ENCODE measurements around the gene ANO7. TPM values are rescaled to one million over a fixed set of nuclear protein-coding genes. Genes with fewer than 3 reads are reported as not detected.

Gene ANO7
- total RNA-seq, 1 experiment from 2014 or later, result 0.84 TPM

GRCh38 chr2:241237047-241237446 is 48.6 kb downstream of the ANO7 start:
- ChIA-PET POLR2A (no interaction called here), CTCF (no interaction called here), RAD21 (ENCODE audit: low non-redundant PET in 1 of 2, low total read pairs in 2 of 2, uncharacterized antibody in 2 of 2, unreplicated experiment in 2 of 2) (no interaction called here)
- Histone ChIP-seq H3K36me3 (ENCODE audit: control insufficient read depth in 1 of 2, insufficient read depth in 2 of 2, low read length in 2 of 2) (peaks cover 74 to 76% of the 10 kb centered on the region in 2 experiments), H3K9ac (ENCODE audit: low read length) (no peak overlapping the region), H3K4me3 (replicated peaks in 1 of 2; ENCODE audit: low read depth in 1 of 2, low read length in 2 of 2) (no peak overlapping the region), H3K27ac (ENCODE audit: low read depth, low read length) (no peak overlapping the region), H3K27me3 (ENCODE audit: insufficient read depth, low read length) (no peaks in the 10 kb centered on the region), H2AFZ (ENCODE audit: low read depth, low read length, poor library complexity, severe bottlenecking) (no peak overlapping the region), H4K20me1 (ENCODE audit: insufficient read depth) (no peaks in the 10 kb centered on the region), H3K9me2 (ENCODE audit: insufficient read depth) (no peaks in the 10 kb centered on the region), H3K4me1 (ENCODE audit: control insufficient read depth in 1 of 2, insufficient read depth in 2 of 2, low read length in 2 of 2) (no peaks in the 10 kb centered on the region), H3K4me2 (ENCODE audit: low read length) (no peak overlapping the region), H3K9me3 (ENCODE audit: control insufficient read depth in 1 of 2, insufficient read depth in 1 of 2, low read depth in 1 of 2, low read length in 2 of 2) (no peaks in the 10 kb centered on the region), H3K79me2 (ENCODE audit: insufficient read depth, low read length) (peaks cover 20% of the 10 kb centered on the region)
- intact Hi-C loops (cut with micrococcal nuclease), result no loop called here
- ATAC-seq, result no peak
- DNase-seq (ENCODE audit: low read depth, low spot score), result no peak
- no TSS peak for BruUV-seq (replicated peaks)
- TF ChIP-seq TCF7L2 (IDR thresholded peaks at IDR 0.05; ENCODE audit: borderline replicate concordance, extremely low read depth, insufficient read depth, insufficient read length), result no peak
- TF ChIP-seq EGR1 (IDR thresholded peaks at IDR 0.05; ENCODE audit: low read depth), result no peak
- no peak for TF ChIP-seq ZNF274 (IDR thresholded peaks at IDR 0.05; ENCODE audit: low read depth, low read length)
- no peak for TF ChIP-seq CTCF (IDR thresholded peaks at IDR 0.05 in 2 of 3, conservative IDR thresholded peaks at IDR 0.05 in 1 of 3; ENCODE audit: borderline replicate concordance in 1 of 3, insufficient read depth in 1 of 3, low read depth in 2 of 3, low read length in 2 of 3)
- no peak for TF ChIP-seq CEBPB (IDR thresholded peaks at IDR 0.05; ENCODE audit: low read depth)
- TF ChIP-seq SP1 (IDR thresholded peaks at IDR 0.05; ENCODE audit: low read depth), result no peak
- no peak for TF ChIP-seq ZBTB33 (IDR thresholded peaks at IDR 0.05; ENCODE audit: extremely low read depth, insufficient replicate concordance, low read length)
- TF ChIP-seq POLR2AphosphoS5 (IDR thresholded peaks at IDR 0.05; ENCODE audit: low read depth, low read length), result no peak
- no peak for TF ChIP-seq EZH2phosphoT487 (IDR thresholded peaks at IDR 0.05; ENCODE audit: borderline replicate concordance)
- TF ChIP-seq SRF (IDR thresholded peaks at IDR 0.05; ENCODE audit: low read depth), result no peak
- TF ChIP-seq RAD21 (IDR thresholded peaks at IDR 0.05; ENCODE audit: low read depth), result no peak
- no peak for TF ChIP-seq ELF1 (IDR thresholded peaks at IDR 0.05; ENCODE audit: borderline replicate concordance, low read depth)
- TF ChIP-seq EZH2 (IDR thresholded peaks at IDR 0.05), result no peak
- no peak for TF ChIP-seq SIN3A (IDR thresholded peaks at IDR 0.05; ENCODE audit: low read depth)
- TF ChIP-seq ATF3 (IDR thresholded peaks at IDR 0.05), result no peak
- TF ChIP-seq CBX3 (IDR thresholded peaks at IDR 0.05; ENCODE audit: low read depth), result no peak
- TF ChIP-seq REST (IDR thresholded peaks at IDR 0.05; ENCODE audit: low read depth), result no peak
- no peak for TF ChIP-seq YY1 (IDR thresholded peaks at IDR 0.05; ENCODE audit: extremely low read depth, insufficient replicate concordance, low read depth, low read length)
